Neural progenitor cell (in vitro differentiated cells): ENCODE results near the gene TUSC2. TPM values are rescaled to one million over a fixed set of nuclear protein-coding genes. Genes with fewer than 3 reads are reported as not detected.
"Not testable (repeated sequence)": the region's sequence is repeated elsewhere in the genome, so short reads cannot be mapped to it uniquely, and the experiment has no call there.

Source experiments
- DNase-seq: peaks from one replicate; pipeline ENCODE4 v3.0.0-alpha.2; 2016; ENCODE audit warnings: low spot score
- H2AFZ ChIP-seq: fragments of 200-600 bp; sonication (generic); replicated peaks from 2 replicates; pipeline ENCODE4 v1.6.1; 2016; ENCODE audit warnings: antibody characterized with exemption
- H3F3A ChIP-seq: fragments of 200-600 bp; sonication (generic); 2 replicates; pipeline ENCODE4 v1.6.1; 2016; ENCODE audit warnings: antibody characterized with exemption, low read depth
- H3K27ac ChIP-seq: fragments of 200-600 bp; sonication (generic); 2 replicates; pipeline ENCODE4 v1.5.1; 2016; ENCODE audit warnings: mild to moderate bottlenecking
- H3K27me3 ChIP-seq: fragments of 200-600 bp; sonication (generic); 2 replicates; pipeline ENCODE4 v1.6.1; 2016; ENCODE audit warnings: mild to moderate bottlenecking, moderate library complexity
- H3K36me3 ChIP-seq: fragments of 200-600 bp; sonication (generic); 2 replicates; pipeline ENCODE4 v1.5.1; 2016
- H3K4me1 ChIP-seq: fragments of 200-600 bp; sonication (generic); 2 replicates; pipeline ENCODE4 v1.6.1; 2016; ENCODE audit warnings: mixed run types
- H3K4me2 ChIP-seq: fragments of 200-600 bp; sonication (generic); 2 replicates; pipeline ENCODE4 v1.6.1; 2016
- H3K4me3 ChIP-seq: fragments of 200-600 bp; sonication (generic); 2 replicates; pipeline ENCODE4 v1.5.1; 2016
- H3K79me2 ChIP-seq: fragments of 200-600 bp; sonication (generic); 2 replicates; pipeline ENCODE4 v1.6.1; 2016; ENCODE audit warnings: low read depth
- H3K9ac ChIP-seq: fragments of 200-600 bp; sonication (generic); 2 replicates; pipeline ENCODE4 v1.6.1; 2016
- H3K9me3 ChIP-seq: fragments of 200-600 bp; sonication (generic); 2 replicates; pipeline ENCODE4 v1.5.1; 2016; ENCODE audit warnings: low read depth
- H4K20me1 ChIP-seq: fragments of 200-600 bp; sonication (generic); 2 replicates; pipeline ENCODE4 v1.6.1; 2016; ENCODE audit warnings: low read depth
- H3K27ac Mint-ChIP-seq: 3 replicates; pipeline ENCODE4 v1.8.0; 2021; ENCODE audit warnings: mixed read lengths
- H3K27me3 Mint-ChIP-seq: 2 replicates; pipeline ENCODE4 v1.8.0; 2022; ENCODE audit warnings: low read depth, mild to moderate bottlenecking, inconsistent platforms, moderate library complexity, mixed read lengths; ENCODE audit not compliant: insufficient read depth
- H3K36me3 Mint-ChIP-seq: 3 replicates; pipeline ENCODE4 v1.8.0; 2021; ENCODE audit warnings: mixed read lengths
- H3K4me1 Mint-ChIP-seq: 3 replicates; pipeline ENCODE4 v1.8.0; 2021; ENCODE audit warnings: mixed read lengths
- H3K4me3 Mint-ChIP-seq: 3 replicates; pipeline ENCODE4 v1.8.0; 2021; ENCODE audit warnings: mild to moderate bottlenecking, moderate library complexity, mixed read lengths
- H3K9me3 Mint-ChIP-seq: 3 replicates; pipeline ENCODE4 v1.8.0; 2020; ENCODE audit warnings: mixed read lengths
- EZH2 ChIP-seq: fragments of 200-600 bp; sonication (generic); IDR thresholded peaks from 2 replicates; pipeline ENCODE4 v1.6.1; 2017; ENCODE audit warnings: antibody characterized with exemption, mild to moderate bottlenecking, moderate library complexity
- EZH2phosphoT487 ChIP-seq: fragments of 200-600 bp; sonication (generic); IDR thresholded peaks from 2 replicates; pipeline ENCODE4 v1.6.1; 2017; ENCODE audit warnings: antibody characterized with exemption
- total RNA-seq: library from RNA; depleted of rRNA; stranded (reverse); fragments of >200 nt; gene quantifications from 2 replicates; pipeline ENCODE4 v1.2.3, GENCODE V29; 2015; ENCODE audit warnings: low replicate concordance
- TF ChIP-seq, protein P1 (sequence below): fragments of 200-600 bp; sonication (generic); IDR thresholded peaks from 2 replicates; pipeline ENCODE4 v1.5.1; 2017; ENCODE audit warnings: antibody characterized with exemption, mild to moderate bottlenecking

TUSC2 gene
- total RNA-seq, 1 donor from 2014 or later = 14.9 TPM

DNA sequence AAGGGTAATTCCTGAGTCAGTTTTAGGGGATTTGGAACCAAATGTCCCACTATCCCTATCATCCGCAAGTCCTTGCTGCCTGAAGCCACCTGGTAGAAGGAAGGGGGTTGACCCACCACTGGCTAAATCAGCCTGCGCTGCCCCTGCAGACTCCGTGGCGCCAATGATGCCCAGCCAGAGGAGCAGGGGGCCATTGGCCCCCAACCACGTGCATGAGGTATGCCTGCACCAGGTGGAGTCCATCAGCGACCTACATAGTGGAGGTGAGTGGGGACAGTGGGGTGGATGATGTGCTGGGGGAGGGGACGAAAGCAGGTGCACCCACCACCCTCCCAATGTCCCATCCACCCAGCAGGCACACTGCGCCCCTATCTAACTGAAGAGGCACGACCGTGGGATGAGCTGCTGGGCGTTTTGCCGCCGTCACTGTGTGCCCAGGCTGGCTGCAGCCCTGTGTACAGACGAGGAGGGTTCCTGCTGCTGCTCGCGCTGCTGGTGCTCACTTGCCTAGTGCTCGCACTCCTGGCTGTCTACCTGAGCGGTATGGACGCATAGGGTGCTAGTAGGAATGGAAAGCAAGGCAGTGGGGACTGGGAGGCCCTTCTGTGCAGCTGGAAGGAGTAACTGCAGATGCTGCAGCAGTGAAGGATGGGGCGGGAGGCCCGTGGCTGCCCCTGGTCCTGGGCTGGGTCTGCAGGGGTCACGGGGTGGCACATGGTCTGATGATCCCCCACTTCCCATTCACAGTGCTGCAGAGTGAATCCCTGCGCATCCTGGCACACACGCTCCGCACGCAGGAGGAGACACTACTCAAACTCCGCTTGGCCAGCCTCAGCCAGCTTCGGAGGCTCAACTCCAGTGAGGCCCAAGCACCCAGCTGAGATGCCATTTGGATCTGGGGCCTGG lies 41.4 kb downstream of the TUSC2 start:
- Mint-ChIP-seq H3K36me3 (peaks cover 2% of the 10 kb centered on the region), H3K4me1 (peaks cover 10% of the 10 kb centered on the region), H3K27me3 (peaks cover 9% of the 10 kb centered on the region), H3K9me3 (no peaks in the 10 kb centered on the region), H3K27ac (no peak overlapping the region), H3K4me3 (no peak overlapping the region)
- Histone ChIP-seq H3F3A (peaks cover 4% of the 10 kb centered on the region), H4K20me1 (no peaks in the 10 kb centered on the region), H3K36me3 (no peaks in the 10 kb centered on the region), H3K27ac (no peak overlapping the region), H3K27me3 (no peaks in the 10 kb centered on the region), H3K79me2 (peaks cover 7% of the 10 kb centered on the region), H3K4me3 (no peak overlapping the region), H2AFZ (no peak overlapping the region), H3K4me2 (no peak overlapping the region), H3K9ac (no peak overlapping the region), H3K9me3 (no peaks in the 10 kb centered on the region), H3K4me1 (peaks cover 6% of the 10 kb centered on the region)
- TF ChIP-seq, protein P1, sequence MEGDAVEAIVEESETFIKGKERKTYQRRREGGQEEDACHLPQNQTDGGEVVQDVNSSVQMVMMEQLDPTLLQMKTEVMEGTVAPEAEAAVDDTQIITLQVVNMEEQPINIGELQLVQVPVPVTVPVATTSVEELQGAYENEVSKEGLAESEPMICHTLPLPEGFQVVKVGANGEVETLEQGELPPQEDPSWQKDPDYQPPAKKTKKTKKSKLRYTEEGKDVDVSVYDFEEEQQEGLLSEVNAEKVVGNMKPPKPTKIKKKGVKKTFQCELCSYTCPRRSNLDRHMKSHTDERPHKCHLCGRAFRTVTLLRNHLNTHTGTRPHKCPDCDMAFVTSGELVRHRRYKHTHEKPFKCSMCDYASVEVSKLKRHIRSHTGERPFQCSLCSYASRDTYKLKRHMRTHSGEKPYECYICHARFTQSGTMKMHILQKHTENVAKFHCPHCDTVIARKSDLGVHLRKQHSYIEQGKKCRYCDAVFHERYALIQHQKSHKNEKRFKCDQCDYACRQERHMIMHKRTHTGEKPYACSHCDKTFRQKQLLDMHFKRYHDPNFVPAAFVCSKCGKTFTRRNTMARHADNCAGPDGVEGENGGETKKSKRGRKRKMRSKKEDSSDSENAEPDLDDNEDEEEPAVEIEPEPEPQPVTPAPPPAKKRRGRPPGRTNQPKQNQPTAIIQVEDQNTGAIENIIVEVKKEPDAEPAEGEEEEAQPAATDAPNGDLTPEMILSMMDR = no peak
- TF ChIP-seq EZH2phosphoT487 = no peak
- no peak for TF ChIP-seq EZH2
- DNase-seq = no peak

DNA sequence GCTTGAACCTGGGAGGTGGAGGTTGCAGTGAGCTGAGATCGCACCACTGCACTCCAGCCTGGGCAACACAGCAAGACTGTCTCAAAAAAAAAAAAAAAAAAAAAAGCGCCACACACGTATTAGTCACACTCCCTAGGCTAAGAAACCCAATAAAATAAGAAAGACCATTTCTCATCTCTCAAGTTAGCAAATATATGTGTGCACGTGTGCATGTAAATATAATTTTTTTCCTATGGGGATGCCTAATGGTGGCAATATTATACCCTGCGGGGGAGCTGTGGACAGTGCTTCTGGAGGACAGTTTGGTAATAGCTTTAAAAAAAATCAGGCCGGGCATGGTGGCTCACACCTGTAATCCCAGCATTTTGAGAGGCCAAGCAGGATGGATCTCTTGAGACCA lies 43.9 kb downstream of the TUSC2 start:
- H2AFZ ChIP-seq, H3K4me1 ChIP-seq, H3K27me3 Mint-ChIP-seq, H4K20me1 ChIP-seq, H3K9me3 Mint-ChIP-seq, H3K4me3 Mint-ChIP-seq, H3F3A ChIP-seq, H3K36me3 ChIP-seq, H3K79me2 ChIP-seq, H3K27ac ChIP-seq, H3K9me3 ChIP-seq, H3K27ac Mint-ChIP-seq, H3K9ac ChIP-seq, H3K4me1 Mint-ChIP-seq, H3K36me3 Mint-ChIP-seq, H3K27me3 ChIP-seq, H3K4me3 ChIP-seq, H3K4me2 ChIP-seq, DNase-seq: not testable (repeated sequence)

DNA sequence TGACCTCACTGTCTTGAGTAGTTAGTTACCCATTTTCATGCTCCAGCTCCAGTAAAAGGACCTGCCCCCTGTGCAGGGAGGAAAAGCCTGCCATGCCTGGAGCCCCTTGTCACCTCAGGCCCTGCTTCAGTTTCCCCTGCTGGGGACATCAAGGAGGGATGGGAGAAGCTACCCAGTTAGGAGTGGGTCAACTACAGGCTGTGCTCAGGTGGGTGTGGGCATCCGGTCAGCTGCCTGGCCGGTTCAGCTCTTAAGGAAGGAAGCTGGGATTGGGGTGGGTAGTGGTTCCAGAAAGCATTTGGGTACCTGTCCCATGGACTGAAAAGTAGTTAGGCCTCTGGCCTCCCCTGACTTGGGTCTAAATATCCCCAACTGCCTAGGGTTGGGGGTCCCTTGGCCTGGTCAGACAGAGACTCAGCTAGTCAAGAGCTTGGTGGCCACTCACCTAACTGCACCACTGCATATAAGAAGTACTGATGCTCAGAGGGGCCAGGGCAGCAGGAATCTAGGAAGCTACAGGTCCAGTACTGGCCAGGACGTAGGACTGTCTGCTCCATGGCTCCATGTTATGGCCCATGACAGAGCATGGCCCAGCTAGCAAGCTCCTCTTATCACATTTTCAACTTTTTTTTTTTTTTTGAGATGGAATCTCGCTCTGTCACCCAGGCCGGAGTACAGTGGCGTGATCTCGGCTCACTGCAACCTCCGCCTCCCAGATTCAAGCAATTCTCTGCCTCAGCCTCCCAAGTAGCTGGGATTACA lies 48.6 kb downstream of the TUSC2 start:
- no peaks in the 10 kb centered on the region for H3K9me3 Mint-ChIP-seq
- Histone ChIP-seq H3K79me2 (no peaks in the 10 kb centered on the region), H4K20me1 (no peaks in the 10 kb centered on the region), H3K27ac (no peak overlapping the region), H3F3A (peaks cover 6% of the 10 kb centered on the region), H3K4me3 (no peak overlapping the region), H3K9ac (no peak overlapping the region), H3K9me3 (no peaks in the 10 kb centered on the region), H3K27me3 (peaks cover 42% of the 10 kb centered on the region), H3K4me2 (no peak overlapping the region), H3K4me1 (peaks cover 4% of the 10 kb centered on the region), H2AFZ (no peak overlapping the region), H3K36me3 (no peaks in the 10 kb centered on the region)
- H3K4me3 Mint-ChIP-seq = no peak overlapping the region
- peaks cover 15% of the 10 kb centered on the region for H3K4me1 Mint-ChIP-seq
- no peaks in the 10 kb centered on the region for H3K36me3 Mint-ChIP-seq
- DNase-seq = no peak
- TF ChIP-seq EZH2phosphoT487 (no peak), EZH2 (no peak)
- TF ChIP-seq, protein P1 = no peak
- no peak overlapping the region for H3K27ac Mint-ChIP-seq
- H3K27me3 Mint-ChIP-seq = peaks cover 15% of the 10 kb centered on the region

DNA sequence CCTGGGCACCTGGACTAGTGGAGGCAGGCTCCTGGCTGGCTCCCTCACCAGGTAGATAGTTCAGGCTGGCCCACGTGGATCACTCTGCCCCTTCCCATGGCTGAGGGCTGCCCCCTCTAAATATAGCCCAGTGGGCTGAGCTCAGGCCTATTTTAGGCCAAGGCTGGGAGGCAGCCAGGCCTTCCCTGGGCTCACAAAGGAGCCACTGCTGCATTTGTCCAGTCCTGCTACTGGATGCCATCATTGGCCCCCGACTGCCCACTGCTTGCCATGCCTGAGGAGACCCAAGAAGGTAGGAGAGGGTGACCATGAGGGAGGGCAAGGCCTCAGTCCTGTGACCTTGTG lies 49.2 kb downstream of the TUSC2 start, which contains the start of gene LSMEM2:
TSS of gene LSMEM2 (plus strand) at position 208 of the 345 bp plus-strand sequence. CDS start at position 235, 27 bp downstream.
- H3K27ac Mint-ChIP-seq = peak within 1 kb of the TSS; percentile 46
- H3K27me3 ChIP-seq = peaks cover 48% of the 10 kb centered on the region
- H3K9ac ChIP-seq = no peak within 1 kb of the TSS
- no peaks in the 10 kb centered on the region for H4K20me1 ChIP-seq
- H3F3A ChIP-seq = peaks cover 7% of the 10 kb centered on the region
- H3K4me3 Mint-ChIP-seq = no peak within 1 kb of the TSS
- no peaks in the 10 kb centered on the region for H3K79me2 ChIP-seq
- no peak within 1 kb of the TSS for H3K27ac ChIP-seq
- H3K4me3 ChIP-seq = no peak within 1 kb of the TSS
- peaks cover 4% of the 10 kb centered on the region for H3K4me1 ChIP-seq
- H3K36me3 ChIP-seq = no peaks in the 10 kb centered on the region
- no peak for TF ChIP-seq EZH2
- no peak for TF ChIP-seq EZH2phosphoT487
- TF ChIP-seq, protein P1 = no peak
- no peaks in the 10 kb centered on the region for H3K9me3 Mint-ChIP-seq
- no peak within 1 kb of the TSS for H2AFZ ChIP-seq
- no peaks in the 10 kb centered on the region for H3K9me3 ChIP-seq
- no peak within 1 kb of the TSS for H3K4me2 ChIP-seq
- no peak for DNase-seq
- H3K4me1 Mint-ChIP-seq = peaks cover 19% of the 10 kb centered on the region
- no peaks in the 10 kb centered on the region for H3K36me3 Mint-ChIP-seq
- peaks cover 20% of the 10 kb centered on the region for H3K27me3 Mint-ChIP-seq
